Endothelial cell of umbilical vein (primary cell): Measurements from ENCODE around the gene MGAT5B. TPM values are rescaled to one million over a fixed set of nuclear protein-coding genes. Genes with fewer than 3 reads are reported as not detected.

Experiments used
- BruUV-seq: library from RNA; stranded (reverse); fragments of 400-500 nt; replicated peaks from 2 replicates; lab custom pipeline; 2021; lab: Mats Ljungman, UMichigan
- CTCF ChIA-PET: fragments of 300-600, 350-600 bp; sonication (Branson Sonifier 250); formaldehyde crosslinking; loops from one replicate; lab custom pipeline; 2021; ENCODE audit warnings: antibody characterized with exemption, inconsistent platforms; lab: Charles Lee
- POLR2A ChIA-PET: fragments of 300-600, 350-600 bp; sonication (Branson Sonifier 250); formaldehyde crosslinking; loops from one replicate; lab custom pipeline; 2021; ENCODE audit warnings: antibody characterized with exemption, inconsistent platforms; lab: Charles Lee
- DNase-seq: peaks from one replicate; pipeline ENCODE4 v3.0.0-alpha.2; 2011; ENCODE audit warnings: low read depth, low spot score
- FAIRE-seq: peaks from 2 replicates; lab custom pipeline; 2011; peaks lifted over from hg19 to GRCh38; lab: Jason Lieb, UNC
- H2AFZ ChIP-seq: 2 replicates; pipeline ENCODE4 v1.6.0; 2012; ENCODE audit warnings: low read depth, low read length, control low read depth, inconsistent platforms
- H3K27ac ChIP-seq: 2 replicates; pipeline ENCODE4 v1.5.1; 2011; ENCODE audit warnings: low read depth, mild to moderate bottlenecking, control low read depth, low read length, moderate library complexity; ENCODE audit not compliant: insufficient read depth
- H3K27me3 ChIP-seq, 2 experiments: 2 replicates each; pipeline versions ENCODE4 v1.6.0 to v1.6.1; 2011; ENCODE audit warnings: low read length in 2 of 2, mixed read lengths in 1 of 2; ENCODE audit not compliant: control insufficient read depth in 2 of 2, insufficient read depth in 2 of 2
- H3K36me3 ChIP-seq, 2 experiments: 2 replicates in 1 of 2; 3 replicates in 1 of 2; pipeline ENCODE4 v1.5.1; 2011; ENCODE audit warnings: low read length in 2 of 2, mild to moderate bottlenecking in 1 of 2, moderate library complexity in 1 of 2; ENCODE audit not compliant: control insufficient read depth in 2 of 2, insufficient read depth in 2 of 2; ENCODE audit errors: extremely low read depth in 1 of 2
- H3K4me1 ChIP-seq: 3 replicates; pipeline ENCODE4 v1.5.1; 2011; ENCODE audit warnings: mild to moderate bottlenecking, low read length; ENCODE audit not compliant: control insufficient read depth, insufficient read depth; ENCODE audit errors: extremely low read depth
- H3K4me2 ChIP-seq: 2 replicates; pipeline ENCODE4 v1.6.1; 2011; ENCODE audit warnings: low read length, control low read depth, mixed read lengths; ENCODE audit not compliant: insufficient read depth
- H3K4me3 ChIP-seq, 3 experiments: fragments of 200-600 bp in 1 of 3; sonication (generic), shearing (Covaris generic) in 1 of 3; replicated peaks in 1 of 3; 2 replicates each; pipeline ENCODE4 v1.5.1; 2011 to 2016; ENCODE audit warnings: control low read depth in 3 of 3, low read length in 3 of 3, mild to moderate bottlenecking in 2 of 3, inconsistent platforms in 1 of 3, low read depth in 1 of 3, moderate library complexity in 1 of 3; ENCODE audit not compliant: insufficient read depth in 1 of 3
- H3K79me2 ChIP-seq: 2 replicates; pipeline ENCODE4 v1.6.0; 2012; ENCODE audit warnings: low read length, inconsistent platforms; ENCODE audit not compliant: control insufficient read depth, insufficient read depth
- H3K9ac ChIP-seq: replicated peaks from 2 replicates; pipeline ENCODE3; 2011; ENCODE audit warnings: low read length, control low read depth; ENCODE audit not compliant: insufficient read depth; ENCODE audit errors: extremely low read depth
- H3K9me1 ChIP-seq: replicated peaks from 3 replicates; pipeline ENCODE4 v1.6.0; 2011; ENCODE audit warnings: mild to moderate bottlenecking, low read length; ENCODE audit not compliant: control insufficient read depth, insufficient read depth; ENCODE audit errors: extremely low read depth
- H3K9me3 ChIP-seq: replicated peaks from 2 replicates; pipeline ENCODE4 v1.5.1; 2012; ENCODE audit warnings: low read length, inconsistent platforms; ENCODE audit not compliant: control insufficient read depth, insufficient read depth
- H4K20me1 ChIP-seq: replicated peaks from 2 replicates; pipeline ENCODE3; 2011; ENCODE audit warnings: mild to moderate bottlenecking, low read length; ENCODE audit not compliant: control insufficient read depth, insufficient read depth; ENCODE audit errors: extremely low read depth
- CTCF ChIP-seq, 2 donors: IDR thresholded peaks; 1 replicate in 1 of 2; 2 replicates in 1 of 2; pipeline ENCODE4 v1.5.1; 2011; ENCODE audit warnings: low read length in 2 of 2, mild to moderate bottlenecking in 2 of 2, moderate library complexity in 2 of 2, control low read depth in 1 of 2, inconsistent platforms in 1 of 2, low read depth in 1 of 2; ENCODE audit not compliant: insufficient read depth in 1 of 2; ENCODE audit errors: extremely low read depth in 1 of 2
- EZH2 ChIP-seq: IDR thresholded peaks from 2 replicates; pipeline ENCODE4 v1.6.1; 2012; ENCODE audit warnings: borderline replicate concordance, low read depth, mild to moderate bottlenecking, moderate library complexity, low read length, inconsistent platforms; ENCODE audit not compliant: severe bottlenecking
- FOS ChIP-seq: IDR thresholded peaks from 2 replicates; pipeline ENCODE4 v1.6.1; 2011; ENCODE audit warnings: mild to moderate bottlenecking, low read length, moderate library complexity, borderline replicate concordance; ENCODE audit not compliant: insufficient read depth
- GATA2 ChIP-seq: IDR thresholded peaks from 2 replicates; pipeline ENCODE4 v1.7.0; 2011; ENCODE audit warnings: low read depth, mild to moderate bottlenecking, moderate library complexity, mixed read lengths, low read length; ENCODE audit not compliant: insufficient read length, insufficient read depth
- JUN ChIP-seq: IDR thresholded peaks from 2 replicates; pipeline ENCODE4 v1.6.1; 2011; ENCODE audit warnings: borderline replicate concordance, low read depth; ENCODE audit not compliant: insufficient read length, insufficient read depth
- MAX ChIP-seq: IDR thresholded peaks from 2 replicates; pipeline ENCODE4 v1.6.1; 2011; ENCODE audit not compliant: insufficient read depth, insufficient read length
- MYC ChIP-seq: IDR thresholded peaks from one replicate; pipeline ENCODE4 v1.6.1; 2011; ENCODE audit warnings: mild to moderate bottlenecking, low read depth, low read length
- POLR2A ChIP-seq: IDR thresholded peaks from 2 replicates; pipeline ENCODE4 v1.6.1; 2012; ENCODE audit warnings: low read depth, mild to moderate bottlenecking, control low read depth, low read length
- POLR2AphosphoS5 ChIP-seq: IDR thresholded peaks from 2 replicates; pipeline ENCODE4 v1.6.1; 2012; ENCODE audit warnings: low read depth, mild to moderate bottlenecking, control low read depth, low read length, moderate library complexity; ENCODE audit not compliant: insufficient read depth
- dilution Hi-C: fragments of 300-500 bp; cut with MboI; formaldehyde crosslinking; loops from one replicate; pipeline ENCODE4 v1.15.0; 2019; ENCODE audit warnings: low sequenced_read_pairs; ENCODE audit not compliant: extremely low pct_ligation_motif_present
- intact Hi-C: fragments of 100-400 bp; cut with micrococcal nuclease; formaldehyde crosslinking; loops from one replicate; pipeline ENCODE4 v1.10.0; 2022
- polyA plus RNA-seq, 4 experiments: library from polyadenylated mRNA; depleted of rRNA in 3 of 4; stranded (reverse) in 3 of 4; unstranded in 1 of 4; fragments of >200 nt; gene quantifications; 2 replicates each; pipeline versions ENCODE4 v1.2.1 to v1.2.3, GENCODE V29; 2011 to 2012; ENCODE audit warnings: missing spikeins in 1 of 4
- total RNA-seq: library from RNA; stranded (reverse); gene quantifications from 2 replicates; pipeline ENCODE4 v1.2.3, GENCODE V29; 2021

MGAT5B gene
- total and polyA plus RNA-seq, 2 donors (not counting 3 experiments of a cell fraction or from before 2014, with no cell fraction given), result 1.7 to 2.1 TPM

GRCh38 chr17:76967762-76968161 is 99.6 kb downstream of the MGAT5B start:
- intact Hi-C loops, result no loop called here
- Histone ChIP-seq H3K4me3 (no peak overlapping the region), H2AFZ (no peak overlapping the region), H3K27ac (no peak overlapping the region), H3K79me2 (no peaks in the 10 kb centered on the region), H3K4me2 (no peak overlapping the region), H3K27me3 (peaks cover 29 to 33% of the 10 kb centered on the region in 2 experiments), H4K20me1 (no peaks in the 10 kb centered on the region), H3K9me1 (no peaks in the 10 kb centered on the region), H3K4me1 (peaks cover 2% of the 10 kb centered on the region), H3K9me3 (no peaks in the 10 kb centered on the region), H3K9ac (no peak overlapping the region), H3K36me3 (no peaks in the 10 kb centered on the region)
- FAIRE-seq (no peak), DNase-seq (no peak)
- TF ChIP-seq EZH2 (no peak), CTCF (IDR thresholded peaks at IDR 0.05; ENCODE audit: extremely low read depth in 1 of 2, insufficient read depth in 1 of 2, low read depth in 1 of 2, low read length in 2 of 2) (no peak), JUN (no peak), MYC (no peak), FOS (no peak), MAX (no peak), GATA2 (no peak), POLR2AphosphoS5 (no peak), POLR2A (no peak)
- dilution Hi-C loops, result no loop called here
- CTCF ChIA-PET, result no interaction called here
- POLR2A ChIA-PET, result no interaction called here
- BruUV-seq, result no TSS peak
